Measurements from ENCODE around the gene THRA. TPM values are rescaled to one million over a fixed set of nuclear protein-coding genes. Genes with fewer than 3 reads are reported as not detected.

Gene THRA
- total RNA-seq, 4 donors from 2014 or later = 34.0 to 52.9 (median 44.8) TPM

GRCh38 chr17:40074175-40074512 lies 11.4 kb downstream of the THRA start:
- DNase-seq = no peak
- WGBS, 2 donors = 80 to 88% methylated on average over 5 to 7 of the region's 8 CpGs
- H3K4me3 ChIP-seq (replicated peaks in 1 of 3) = no peak overlapping the region
- H3K9me3 ChIP-seq = no peaks in the 10 kb centered on the region
- H3K27me3 ChIP-seq = no peaks in the 10 kb centered on the region
- peak overlapping the region; percentile 90 to 94 (median 93) for H3K27ac ChIP-seq
- peaks cover 73 to 80% of the 10 kb centered on the region in 2 donors for H3K4me1 ChIP-seq
- intact Hi-C loops (cut with DNase I) = no loop called here
- TF ChIP-seq POLR2A (IDR thresholded peaks at IDR 0.05) = no peak
- TF ChIP-seq CTCF (IDR thresholded peaks at IDR 0.05) = no peak
- H3K36me3 ChIP-seq = no peaks in the 10 kb centered on the region

- DNase-seq = no peak
- H3K27me3 ChIP-seq = no peaks in the 10 kb centered on the region
- no peak overlapping the region for H3K4me3 ChIP-seq (replicated peaks in 1 of 3)
- TF ChIP-seq CTCF (IDR thresholded peaks at IDR 0.05) (no peak), POLR2A (IDR thresholded peaks at IDR 0.05) (peak in 1 of 2 donors; percentile 1)
- H3K36me3 ChIP-seq = no peaks in the 10 kb centered on the region
- peak overlapping the region; percentile 90 to 94 (median 93) for H3K27ac ChIP-seq
- WGBS, 2 donors = 60 to 62% methylated on average over 6 of the region's 6 CpGs
- H3K9me3 ChIP-seq = no peaks in the 10 kb centered on the region
- peaks cover 66 to 76% of the 10 kb centered on the region in 2 donors for H3K4me1 ChIP-seq
- intact Hi-C loops (cut with DNase I) = no loop called here
Measured at GRCh38 chr17:40074871-40075200, 12.1 kb downstream of the THRA start.

GRCh38 chr17:40075201-40075941 lies 12.6 kb downstream of the THRA start:
- peak; percentile 95 to 97 for DNase-seq
- peaks cover 60 to 70% of the 10 kb centered on the region in 2 donors for H3K4me1 ChIP-seq

GRCh38 chr17:40075942-40076498 lies 13.3 kb downstream of the THRA start:
- intact Hi-C loops (cut with DNase I) = no loop called here
- Histone ChIP-seq H3K36me3 (no peaks in the 10 kb centered on the region), H3K27me3 (no peaks in the 10 kb centered on the region), H3K9me3 (no peaks in the 10 kb centered on the region), H3K4me1 (peaks cover 54 to 64% of the 10 kb centered on the region in 2 donors), H3K27ac (peak overlapping the region; percentile 90 to 94 (median 93)), H3K4me3 (replicated peaks in 1 of 3) (no peak overlapping the region)
- DNase-seq = no peak
- TF ChIP-seq CTCF (IDR thresholded peaks at IDR 0.05) (no peak), POLR2A (IDR thresholded peaks at IDR 0.05) (no peak)
- WGBS, 2 donors = 61 to 66% methylated on average over 7 to 8 of the region's 8 CpGs

More at GRCh38 chr17:40075201-40075941, 12.6 kb downstream of the THRA start:
- 7 to 30% methylated on average over 2 to 8 of the region's 11 CpGs for WGBS, 2 donors
- intact Hi-C loops (cut with DNase I) = no loop called here
- Histone ChIP-seq H3K4me3 (replicated peaks in 1 of 3) (no peak overlapping the region), H3K27me3 (no peaks in the 10 kb centered on the region), H3K9me3 (no peaks in the 10 kb centered on the region), H3K27ac (peak overlapping the region; percentile 90 to 94 (median 93)), H3K36me3 (no peaks in the 10 kb centered on the region)
- peak; percentile 67 to 98 (median 88) for TF ChIP-seq CTCF (IDR thresholded peaks at IDR 0.05)
- TF ChIP-seq POLR2A (IDR thresholded peaks at IDR 0.05) = peak in 1 of 2 donors; percentile 29

GRCh38 chr17:40076591-40076990 lies 13.8 kb downstream of the THRA start:
- WGBS, 2 donors = 85 to 90% methylated on average over 7 of the region's 7 CpGs
- Histone ChIP-seq H3K27ac (peak overlapping the region in 2 of 3 donors; percentile 20 to 94), H3K27me3 (no peaks in the 10 kb centered on the region), H3K36me3 (no peaks in the 10 kb centered on the region), H3K9me3 (no peaks in the 10 kb centered on the region), H3K4me1 (peaks cover 48 to 58% of the 10 kb centered on the region in 2 donors), H3K4me3 (replicated peaks in 1 of 3) (no peak overlapping the region)
- no peak for TF ChIP-seq POLR2A (IDR thresholded peaks at IDR 0.05)
- TF ChIP-seq CTCF (IDR thresholded peaks at IDR 0.05) = no peak
- DNase-seq = no peak
- intact Hi-C loops (cut with DNase I) = no loop called here

Data from thyroid gland (tissue), 4 donors.